ENCODE results near the gene ITGB2.

ITGB2 gene

GRCh38 chr21:44862869-44863685, 57.6 kb downstream of the ITGB2 start:
- no peak for DNase-seq

- no peak for DNase-seq
Observed at GRCh38 chr21:44858791-44859190, 61.9 kb downstream of the ITGB2 start.

- no peak for DNase-seq
Observed at GRCh38 chr21:44858291-44858690, 62.4 kb downstream of the ITGB2 start.

GRCh38 chr21:44857127-44857892, 63.4 kb downstream of the ITGB2 start:
- no peak for DNase-seq

GRCh38 chr21:44856131-44856530, 64.6 kb downstream of the ITGB2 start:
- DNase-seq = no peak

- no peak for DNase-seq
Observed at GRCh38 chr21:44855572-44855971, 65.1 kb downstream of the ITGB2 start.

GRCh38 chr21:44854664-44855446, 65.8 kb downstream of the ITGB2 start:
- no peak for DNase-seq

- no peak for DNase-seq
Observed at GRCh38 chr21:44854391-44854663, 66.4 kb downstream of the ITGB2 start.

GRCh38 chr21:44853601-44854390, 66.9 kb downstream of the ITGB2 start:
- DNase-seq = no peak

GRCh38 chr21:44850905-44851657, 69.6 kb downstream of the ITGB2 start:
- no peak for DNase-seq

GRCh38 chr21:44850208-44850800, 70.4 kb downstream of the ITGB2 start:
- DNase-seq = no peak

GRCh38 chr21:44849616-44850130, 71.0 kb downstream of the ITGB2 start:
- DNase-seq = no peak

GRCh38 chr21:44848821-44849521, 71.7 kb downstream of the ITGB2 start:
- no peak for DNase-seq

- DNase-seq = no peak
Observed at GRCh38 chr21:44847261-44848056, 73.2 kb downstream of the ITGB2 start.

- no peak for DNase-seq
Observed at GRCh38 chr21:44846485-44847260, 74.0 kb downstream of the ITGB2 start.

GRCh38 chr21:44846224-44846484, 74.5 kb downstream of the ITGB2 start:
- DNase-seq = no peak

GRCh38 chr21:44845418-44846223, 75.1 kb downstream of the ITGB2 start:
- peak; percentile 26 for DNase-seq

- no peak for DNase-seq
Observed at GRCh38 chr21:44844256-44844655, 76.4 kb downstream of the ITGB2 start.

Data from GOT3 (cell line).